Activated T-helper 2 cell treated with anti-CD3 and anti-CD28 coated beads, Interferon-gamma antibody, Interleukin-2, Interleukin-4, amounts not matched to agents 10 μg/mL and 5 μg/mL and 100 μg/mL, durations not matched to agents 14 hours and 24 hours and 36 hours (primary cell): ENCODE measurements around the gene ANKAR. TPM values are rescaled to one million over a fixed set of nuclear protein-coding genes. Genes with fewer than 3 reads are reported as not detected.
"Not testable (repeated sequence)": the region's sequence is repeated elsewhere in the genome, so short reads cannot be mapped to it uniquely, and the experiment has no call there.

Source experiments
- DNase-seq: peaks from one replicate; pipeline ENCODE4 v3.0.0; 2021; ENCODE audit warnings: low spot score
- H3K27ac Mint-ChIP-seq: one replicate; pipeline ENCODE4 v1.8.0; 2021; ENCODE audit warnings: mixed read lengths
- H3K27me3 Mint-ChIP-seq: one replicate; pipeline ENCODE4 v1.8.0; 2021; ENCODE audit warnings: low read depth, mixed read lengths
- H3K36me3 Mint-ChIP-seq: one replicate; pipeline ENCODE4 v1.8.0; 2021; ENCODE audit warnings: low read depth, mixed read lengths
- H3K4me1 Mint-ChIP-seq: one replicate; pipeline ENCODE4 v1.8.0; 2021; ENCODE audit warnings: low read depth, mixed read lengths
- H3K4me3 Mint-ChIP-seq: one replicate; pipeline ENCODE4 v1.8.0; 2021; ENCODE audit warnings: low read depth, mild to moderate bottlenecking, moderate library complexity, mixed read lengths
- H3K9me3 Mint-ChIP-seq: one replicate; pipeline ENCODE4 v1.8.0; 2021; ENCODE audit warnings: mixed read lengths
- intact Hi-C: fragments of 100-400 bp; cut with micrococcal nuclease; formaldehyde crosslinking; loops from one replicate; pipeline ENCODE4 v1.15.1; 2023
- total RNA-seq: library from RNA; stranded (reverse); gene quantifications from 2 replicates; pipeline ENCODE4 v1.2.3, GENCODE V29; 2022

Gene ANKAR
- total RNA-seq, 1 donor from 2014 or later: 4.1 TPM

DNA sequence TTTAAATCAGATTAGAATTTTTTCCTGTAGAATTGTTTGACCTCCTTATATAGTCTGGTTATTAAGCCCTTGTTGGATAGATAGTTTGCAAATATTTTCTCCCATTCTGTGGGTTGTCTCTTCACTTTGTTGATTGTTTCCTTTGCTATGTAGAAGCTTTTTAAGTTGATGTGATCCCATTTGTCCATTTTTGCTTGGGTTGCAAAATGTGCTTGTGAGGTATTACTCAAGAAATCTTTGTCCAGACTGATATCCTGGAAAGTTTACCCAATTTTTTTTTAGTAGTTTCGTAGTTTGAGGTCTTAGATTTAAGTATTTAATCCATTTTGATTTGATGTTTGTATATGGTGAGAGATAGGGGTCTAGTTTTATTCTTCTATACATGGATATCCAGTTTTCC lies 13.3 kb downstream of the ANKAR start:
- H3K4me3 Mint-ChIP-seq, intact Hi-C loops, DNase-seq, H3K27me3 Mint-ChIP-seq, H3K36me3 Mint-ChIP-seq, H3K27ac Mint-ChIP-seq, H3K9me3 Mint-ChIP-seq, H3K4me1 Mint-ChIP-seq: not testable (repeated sequence)

DNA sequence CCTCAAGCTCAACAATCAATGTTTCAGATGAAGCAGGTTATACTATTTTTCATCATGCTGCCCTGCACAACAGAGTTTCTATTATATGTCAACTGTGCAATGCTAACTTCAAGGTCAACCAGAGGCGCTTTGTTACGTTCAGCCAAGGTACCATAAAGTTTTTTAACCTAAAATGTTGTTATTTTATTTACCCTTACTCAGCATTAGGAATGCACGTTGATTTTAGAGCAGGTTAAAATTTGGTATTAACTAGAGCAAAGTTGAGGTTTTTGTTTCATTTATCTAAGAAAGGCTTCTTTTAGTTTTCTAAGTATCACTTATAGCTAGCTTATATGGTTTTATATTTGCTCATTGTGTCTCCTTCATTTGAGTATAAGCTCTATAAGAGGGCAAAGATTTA lies 21.8 kb downstream of the ANKAR start:
- Mint-ChIP-seq H3K4me1 (peaks cover 3% of the 10 kb centered on the region), H3K9me3 (no peaks in the 10 kb centered on the region), H3K27me3 (no peaks in the 10 kb centered on the region), H3K4me3 (no peak overlapping the region), H3K36me3 (peaks cover 8% of the 10 kb centered on the region), H3K27ac (no peak overlapping the region)
- intact Hi-C loops: no loop called here
- DNase-seq: no peak

DNA sequence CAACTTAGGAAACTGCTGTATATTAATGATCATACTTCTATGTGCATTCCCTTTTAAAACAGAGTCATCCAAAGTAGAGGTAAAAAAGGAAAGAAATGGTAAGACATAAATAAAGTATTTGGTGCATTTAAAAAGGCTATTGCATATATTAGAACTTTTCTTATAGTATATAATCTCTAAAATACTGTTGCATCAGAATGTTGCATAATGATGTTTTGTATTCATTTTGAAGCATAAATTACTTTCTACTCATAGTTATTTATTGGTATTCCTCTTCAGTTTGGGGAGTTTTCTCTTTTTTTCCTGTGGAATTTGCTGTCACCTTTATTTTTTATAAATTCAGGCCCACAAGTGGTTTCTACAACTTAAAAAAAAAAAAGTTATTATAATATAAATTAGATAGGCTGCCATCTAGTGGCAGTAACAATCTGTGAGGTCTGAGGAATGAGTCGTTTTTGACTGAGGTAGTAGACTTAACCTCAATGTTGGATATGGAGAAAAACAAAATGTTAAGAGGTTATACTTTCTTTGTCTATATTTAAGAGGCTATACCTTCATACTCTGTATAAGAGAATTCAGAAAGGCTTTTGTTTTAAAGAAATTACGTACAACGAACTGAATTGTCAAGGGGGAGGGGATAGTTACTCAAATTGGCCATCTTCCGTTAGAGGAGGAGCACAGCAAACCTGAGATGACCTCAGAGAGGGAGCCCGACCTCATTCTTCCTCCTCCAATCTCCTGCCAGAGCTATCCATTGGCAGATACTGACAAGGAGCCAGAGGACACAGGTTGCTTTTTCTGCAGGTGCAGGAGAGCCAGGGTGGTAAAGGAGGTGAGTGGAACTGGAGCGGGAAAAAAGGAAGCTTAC lies 23.8 kb downstream of the ANKAR start:
- Mint-ChIP-seq H3K4me1 (peaks cover 3% of the 10 kb centered on the region), H3K4me3 (no peak overlapping the region), H3K27ac (no peak overlapping the region), H3K36me3 (peaks cover 3% of the 10 kb centered on the region), H3K9me3 (no peaks in the 10 kb centered on the region), H3K27me3 (no peaks in the 10 kb centered on the region)
- intact Hi-C loops: loop anchor here (1.0 to 2.0 kb wide), 3 partner anchors 15 to 37 kb away; partner anchors contain the start of genes ANKAR and ASNSD1
- DNase-seq: no peak

DNA sequence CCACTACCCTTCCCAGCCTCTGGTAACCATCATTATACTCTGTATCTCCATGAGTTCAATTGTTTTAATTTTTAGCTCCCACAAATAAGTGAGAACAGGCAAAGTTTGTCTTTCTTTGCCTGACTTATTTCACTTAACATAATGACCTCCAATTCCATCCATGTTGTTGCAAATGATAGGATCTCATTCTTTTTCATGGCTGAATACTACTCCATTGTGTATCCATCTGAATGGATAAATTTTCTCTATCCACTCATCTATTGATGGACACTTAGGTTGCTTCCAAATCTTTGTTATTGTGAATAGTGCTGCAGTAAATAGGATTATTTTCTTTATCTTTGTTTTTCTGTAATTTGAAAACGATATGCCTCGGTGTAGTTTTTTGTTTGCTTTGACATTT lies 26.2 kb downstream of the ANKAR start:
- no peaks in the 10 kb centered on the region for H3K27me3 Mint-ChIP-seq
- no peak overlapping the region for H3K4me3 Mint-ChIP-seq
- no peaks in the 10 kb centered on the region for H3K36me3 Mint-ChIP-seq
- H3K4me1 Mint-ChIP-seq: peaks cover 3% of the 10 kb centered on the region
- no peaks in the 10 kb centered on the region for H3K9me3 Mint-ChIP-seq
- no peak for DNase-seq
- no peak overlapping the region for H3K27ac Mint-ChIP-seq
- intact Hi-C loops: no loop called here

DNA sequence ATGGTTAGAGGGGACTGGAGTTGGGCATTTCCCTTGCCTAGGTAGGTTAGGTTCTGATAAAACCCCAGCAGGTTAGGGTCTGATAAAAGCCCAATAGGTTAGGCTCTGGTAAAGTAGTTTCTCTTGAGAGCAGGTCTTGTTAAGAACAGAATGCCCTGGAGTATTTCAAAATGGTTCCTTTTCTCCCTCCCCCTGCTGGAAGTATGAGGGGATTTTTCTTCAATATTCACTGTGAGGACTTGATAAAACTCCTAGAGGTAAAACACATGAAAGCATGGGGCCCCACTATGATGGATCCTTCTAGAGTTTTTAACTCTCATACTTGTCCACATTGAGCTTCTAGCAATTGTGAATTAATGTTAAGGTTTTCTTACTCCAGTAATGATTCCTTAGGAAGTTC lies 27.6 kb downstream of the ANKAR start:
- H3K27me3 Mint-ChIP-seq: no peaks in the 10 kb centered on the region
- H3K9me3 Mint-ChIP-seq: no peaks in the 10 kb centered on the region
- H3K4me3 Mint-ChIP-seq: no peak overlapping the region
- no peak overlapping the region for H3K27ac Mint-ChIP-seq
- DNase-seq: no peak
- intact Hi-C loops: no loop called here
- H3K36me3 Mint-ChIP-seq: no peaks in the 10 kb centered on the region
- H3K4me1 Mint-ChIP-seq: peaks cover 3% of the 10 kb centered on the region

DNA sequence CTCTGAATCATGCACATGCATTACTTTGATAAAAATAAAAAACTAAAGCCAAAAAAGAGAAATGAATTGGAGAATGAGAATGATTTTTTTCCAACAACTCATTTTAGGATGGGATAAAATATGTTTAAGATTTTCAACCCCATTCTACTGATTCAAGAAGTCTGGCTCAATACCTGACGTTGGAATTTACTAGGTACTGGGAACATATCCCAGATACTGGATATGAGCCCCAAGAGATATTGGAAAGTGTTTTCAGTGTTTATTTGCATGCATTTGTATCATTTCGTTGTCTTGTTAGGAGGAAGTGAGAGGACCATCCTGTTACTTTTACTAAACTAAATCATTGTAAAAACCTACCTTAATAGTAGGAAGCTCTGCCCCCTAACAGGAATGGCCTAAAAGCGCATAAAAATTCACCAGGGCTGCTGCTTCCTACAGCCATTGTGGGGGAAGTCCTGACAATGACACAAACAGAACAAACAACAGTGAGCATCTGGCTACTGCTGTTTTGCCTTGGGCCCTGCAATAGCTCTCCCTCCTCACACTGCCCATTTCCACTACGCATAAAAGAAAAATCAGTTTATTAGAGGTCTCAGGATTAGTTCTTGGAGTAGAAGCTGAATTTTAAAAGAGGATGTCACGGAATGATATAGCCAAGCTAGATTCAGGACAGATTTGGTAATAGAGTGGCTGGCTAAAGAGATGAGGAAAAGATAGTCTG lies 35.2 kb downstream of the ANKAR start:
- no peak for DNase-seq
- Mint-ChIP-seq H3K27me3 (no peaks in the 10 kb centered on the region), H3K4me3 (no peak overlapping the region), H3K4me1 (no peaks in the 10 kb centered on the region), H3K36me3 (peaks cover 3% of the 10 kb centered on the region), H3K9me3 (peaks cover 17% of the 10 kb centered on the region), H3K27ac (no peak overlapping the region)
- intact Hi-C loops: no loop called here

DNA sequence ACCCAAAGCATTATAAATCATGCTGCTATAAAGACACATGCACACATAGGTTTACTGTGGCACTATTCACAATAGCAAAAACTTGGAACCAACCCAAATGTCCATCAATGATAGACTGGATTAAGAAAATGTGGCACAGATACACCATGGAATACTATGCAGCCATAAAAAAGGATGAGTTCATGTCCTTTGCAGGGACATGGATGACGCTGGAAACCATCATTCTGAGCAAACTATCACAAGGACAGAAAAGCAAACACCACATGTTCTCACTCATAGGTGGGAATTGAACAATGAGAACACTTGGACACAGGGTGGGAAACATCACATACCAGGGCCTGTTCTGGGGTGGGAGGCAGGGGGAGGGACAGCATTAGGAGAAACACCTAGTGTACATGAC lies 43.1 kb downstream of the ANKAR start:
- H3K27me3 Mint-ChIP-seq, H3K4me3 Mint-ChIP-seq, DNase-seq, H3K27ac Mint-ChIP-seq, H3K36me3 Mint-ChIP-seq, H3K4me1 Mint-ChIP-seq, intact Hi-C loops: not testable (repeated sequence)
- H3K9me3 Mint-ChIP-seq: peaks cover 31% of the 10 kb centered on the region

DNA sequence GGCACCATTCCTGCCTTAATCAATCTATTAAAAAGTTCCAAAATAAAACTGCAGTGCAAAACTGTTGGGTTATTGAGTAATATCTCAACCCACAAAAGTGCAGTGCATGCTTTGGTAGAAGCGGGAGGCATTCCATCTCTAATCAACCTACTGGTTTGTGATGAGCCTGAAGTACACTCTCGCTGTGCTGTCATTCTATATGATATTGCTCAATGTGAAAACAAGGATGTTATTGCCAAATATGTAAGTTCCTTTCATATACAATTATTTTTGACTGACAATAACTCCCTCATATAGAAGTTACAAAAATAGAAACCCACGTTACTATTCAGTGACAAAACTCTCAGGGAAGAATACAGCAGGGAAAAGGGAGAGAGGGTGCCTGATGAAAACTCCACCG lies 45.1 kb downstream of the ANKAR start:
- peaks cover 13% of the 10 kb centered on the region for H3K9me3 Mint-ChIP-seq
- no peak overlapping the region for H3K4me3 Mint-ChIP-seq
- no peaks in the 10 kb centered on the region for H3K36me3 Mint-ChIP-seq
- no peaks in the 10 kb centered on the region for H3K27me3 Mint-ChIP-seq
- no peak overlapping the region for H3K27ac Mint-ChIP-seq
- DNase-seq: no peak
- intact Hi-C loops: no loop called here
- H3K4me1 Mint-ChIP-seq: peaks cover 12% of the 10 kb centered on the region

DNA sequence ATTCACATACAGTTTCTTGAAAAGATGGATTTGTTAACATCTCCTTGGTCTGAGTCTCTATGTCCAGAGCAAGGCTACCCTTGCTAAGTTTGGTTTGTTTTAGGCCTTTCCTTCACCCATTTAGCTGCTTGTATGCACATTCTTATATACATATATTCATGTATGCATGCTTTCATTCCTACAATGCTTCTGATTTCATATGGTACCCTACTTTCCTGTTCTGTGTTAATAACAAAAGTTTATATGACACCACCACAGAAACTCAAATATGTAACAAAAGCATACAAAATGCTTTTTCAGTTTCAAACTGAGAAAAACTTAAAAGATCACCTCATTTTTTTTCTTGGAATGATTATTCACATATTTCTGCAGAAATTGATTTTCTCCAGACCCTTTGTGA lies 48.7 kb downstream of the ANKAR start:
- Mint-ChIP-seq H3K4me1 (peaks cover 12% of the 10 kb centered on the region), H3K9me3 (no peaks in the 10 kb centered on the region), H3K27ac (no peak overlapping the region), H3K36me3 (no peaks in the 10 kb centered on the region), H3K4me3 (no peak overlapping the region), H3K27me3 (no peaks in the 10 kb centered on the region)
- intact Hi-C loops: no loop called here
- DNase-seq: no peak

Other genes starting within 250 kb of the ANKAR start
- gene WDR75, start 233.2 kb upstream of the ANKAR start, total RNA-seq: 90.7 and 94.4 TPM in 2 replicates
- 1.8 and 2.4 TPM in 2 replicates for gene SLC40A1, start 93.9 kb upstream of the ANKAR start, total RNA-seq
- gene ASNSD1, start 13.2 kb upstream of the ANKAR start, total RNA-seq: 52.0 and 52.7 TPM in 2 replicates
- gene OSGEPL1, start 88.1 kb downstream of the ANKAR start, total RNA-seq: 9.7 and 11.6 TPM in 2 replicates
- 68.8 and 72.1 TPM in 2 replicates for gene ORMDL1, start 109.7 kb downstream of the ANKAR start, total RNA-seq
- gene PMS1, start 109.8 kb downstream of the ANKAR start, total RNA-seq: 57.0 and 58.7 TPM in 2 replicates